Mesodermal cell (in vitro differentiated cells): Measurements from ENCODE around the gene TMEM143.

Experiments
- H3K27ac ChIP-seq: 2 replicates; pipeline ENCODE4 v1.7.0; 2013; ENCODE audit warnings: mild to moderate bottlenecking, low read depth, low read length, moderate library complexity; ENCODE audit not compliant: severe bottlenecking
- H3K36me3 ChIP-seq: 2 replicates; pipeline ENCODE4 v1.7.1; 2013; ENCODE audit warnings: mild to moderate bottlenecking, low read length, moderate library complexity; ENCODE audit not compliant: control insufficient read depth, insufficient read depth
- H3K4me1 ChIP-seq: one replicate; pipeline ENCODE4 v1.7.1; 2013; ENCODE audit warnings: mild to moderate bottlenecking, low read length; ENCODE audit not compliant: insufficient read depth, control insufficient read depth, poor library complexity, severe bottlenecking
- H3K4me3 ChIP-seq: 2 replicates; pipeline ENCODE4 v1.7.0; 2013; ENCODE audit warnings: low read length, control low read depth, mild to moderate bottlenecking; ENCODE audit not compliant: insufficient read depth, poor library complexity, severe bottlenecking; ENCODE audit errors: extremely low read depth
- H3K9me3 ChIP-seq: 2 replicates; pipeline ENCODE4 v1.7.1; 2013; ENCODE audit warnings: mild to moderate bottlenecking, low read length, moderate library complexity; ENCODE audit not compliant: control insufficient read depth
- WGBS, 2 experiments: methylation state at CpG; one replicate each; pipeline ENCODE4 v1.1.5; 2013; ENCODE audit warnings: missing lambda C conversion rate in 2 of 2; ENCODE audit not compliant: insufficient coverage in 2 of 2; 5-methylcytosine and 5-hydroxymethylcytosine counted together

Gene TMEM143

GRCh38 chr19:48354332-48354992 is 9.3 kb downstream of the TMEM143 start:
- Histone ChIP-seq H3K9me3 (no peaks in the 10 kb centered on the region), H3K27ac (peak overlapping the region; percentile 8), H3K36me3 (no peaks in the 10 kb centered on the region), H3K4me1 (peaks cover 15% of the 10 kb centered on the region), H3K4me3 (no peak overlapping the region)
- 75 to 84% methylated on average over 12 to 15 of the region's 15 CpGs for WGBS, 2 experiments

- WGBS, 2 experiments: 79 to 83% methylated on average over 3 to 4 of the region's 5 CpGs
- no peaks in the 10 kb centered on the region for H3K9me3 ChIP-seq
- no peaks in the 10 kb centered on the region for H3K36me3 ChIP-seq
- H3K4me3 ChIP-seq: no peak overlapping the region
- peaks cover 15% of the 10 kb centered on the region for H3K4me1 ChIP-seq
- no peak overlapping the region for H3K27ac ChIP-seq
These were observed 10.1 kb downstream of the TMEM143 start for GRCh38 chr19:48353677-48354076.

- Histone ChIP-seq H3K4me3 (no peak overlapping the region), H3K9me3 (no peaks in the 10 kb centered on the region), H3K4me1 (peaks cover 15% of the 10 kb centered on the region), H3K27ac (no peak overlapping the region), H3K36me3 (no peaks in the 10 kb centered on the region)
- WGBS, 2 experiments: 53 to 56% methylated on average over 7 to 8 of the region's 8 CpGs
These were observed 12.4 kb downstream of the TMEM143 start for GRCh38 chr19:48351341-48351752.

- Histone ChIP-seq H3K4me1 (peaks cover 15% of the 10 kb centered on the region), H3K27ac (no peak overlapping the region), H3K9me3 (no peaks in the 10 kb centered on the region), H3K4me3 (no peak overlapping the region), H3K36me3 (no peaks in the 10 kb centered on the region)
- 96% methylated on average over 5 of the region's 5 CpGs for WGBS, 2 experiments
These were observed 12.9 kb downstream of the TMEM143 start for GRCh38 chr19:48350856-48351255.

- WGBS, 2 experiments: 83 to 98% methylated on average over 3 to 6 of the region's 7 CpGs
- Histone ChIP-seq H3K4me1 (peaks cover 1% of the 10 kb centered on the region), H3K36me3 (no peaks in the 10 kb centered on the region), H3K27ac (no peak overlapping the region), H3K4me3 (no peak overlapping the region), H3K9me3 (no peaks in the 10 kb centered on the region)
These were observed 15.0 kb downstream of the TMEM143 start for GRCh38 chr19:48348737-48349136.

- Histone ChIP-seq H3K4me1 (no peaks in the 10 kb centered on the region), H3K4me3 (no peak overlapping the region), H3K9me3 (no peaks in the 10 kb centered on the region), H3K27ac (no peak overlapping the region), H3K36me3 (no peaks in the 10 kb centered on the region)
- 90 to 92% methylated on average over 5 of the region's 5 CpGs for WGBS, 2 experiments
These were observed 15.7 kb downstream of the TMEM143 start for GRCh38 chr19:48348045-48348444.

- WGBS, 2 experiments: 67 to 100% methylated on average over 1 to 2 of the region's 2 CpGs
- Histone ChIP-seq H3K36me3 (no peaks in the 10 kb centered on the region), H3K4me3 (no peak overlapping the region), H3K27ac (no peak overlapping the region), H3K9me3 (no peaks in the 10 kb centered on the region), H3K4me1 (no peaks in the 10 kb centered on the region)
These were observed 17.5 kb downstream of the TMEM143 start for GRCh38 chr19:48346191-48346590.

GRCh38 chr19:48344892-48345291 is 18.8 kb downstream of the TMEM143 start:
- no peaks in the 10 kb centered on the region for H3K36me3 ChIP-seq
- H3K27ac ChIP-seq: no peak overlapping the region
- no peaks in the 10 kb centered on the region for H3K4me1 ChIP-seq
- WGBS, 2 experiments: 92 to 93% methylated on average over 6 of the region's 6 CpGs
- no peak overlapping the region for H3K4me3 ChIP-seq
- no peaks in the 10 kb centered on the region for H3K9me3 ChIP-seq

- H3K9me3 ChIP-seq: no peaks in the 10 kb centered on the region
- no peaks in the 10 kb centered on the region for H3K4me1 ChIP-seq
- no peaks in the 10 kb centered on the region for H3K36me3 ChIP-seq
- H3K27ac ChIP-seq: no peak overlapping the region
- no peak overlapping the region for H3K4me3 ChIP-seq
- 94 to 95% methylated on average over 18 to 22 of the region's 23 CpGs for WGBS, 2 experiments
These were observed 20.7 kb downstream of the TMEM143 start for GRCh38 chr19:48342841-48343540.

- Histone ChIP-seq H3K4me3 (no peak overlapping the region), H3K27ac (no peak overlapping the region), H3K9me3 (no peaks in the 10 kb centered on the region), H3K4me1 (no peaks in the 10 kb centered on the region), H3K36me3 (no peaks in the 10 kb centered on the region)
- 83 to 84% methylated on average over 20 of the region's 20 CpGs for WGBS, 2 experiments
These were observed 21.4 kb downstream of the TMEM143 start for GRCh38 chr19:48342414-48342738.
